ENCODE results near the gene HSD11B2. TPM values are rescaled to one million over a fixed set of nuclear protein-coding genes. Genes with fewer than 3 reads are reported as not detected.

HSD11B2 gene
- total RNA-seq, 1 experiment from 2014 or later: 0.77 TPM

DNA sequence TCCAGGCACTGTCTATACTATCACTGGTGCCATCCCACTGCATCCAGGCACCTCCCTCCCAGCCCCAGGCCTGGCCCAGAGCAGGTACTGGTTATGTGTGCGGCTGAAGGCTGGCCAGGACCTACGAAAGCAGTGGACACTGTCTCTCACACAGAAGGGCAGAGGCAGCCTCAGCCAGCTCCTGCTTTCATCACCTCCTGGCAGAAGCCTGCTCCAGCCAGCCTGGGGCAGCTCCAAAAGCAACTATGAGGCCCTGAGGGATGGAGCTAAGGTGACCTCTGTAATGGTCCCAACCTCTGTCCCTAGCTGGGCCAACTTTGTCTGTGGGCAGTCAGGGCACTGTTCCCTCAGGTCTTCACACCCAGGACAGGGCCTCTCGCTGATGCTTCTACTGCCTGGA lies 18.8 kb downstream of the HSD11B2 start:
- no peak for TF ChIP-seq SIN3A (IDR thresholded peaks at IDR 0.05; ENCODE audit: borderline replicate concordance, insufficient read depth, low read depth, low read length)
- TF ChIP-seq CTCF (IDR thresholded peaks at IDR 0.05): no peak
- no peak for TF ChIP-seq POLR2AphosphoS5 (IDR thresholded peaks at IDR 0.05; ENCODE audit: low read depth, low read length)
- TF ChIP-seq REST (IDR thresholded peaks at IDR 0.05; ENCODE audit: insufficient read depth in 1 of 2, low read depth in 2 of 2, low read length in 1 of 2): no peak
- TF ChIP-seq TCF7L2 (IDR thresholded peaks at IDR 0.05; ENCODE audit: low read depth, low read length): no peak
- ATAC-seq: no peak
- Histone ChIP-seq H3K4me1 (ENCODE audit: control insufficient read depth, insufficient read depth, low read length) (no peaks in the 10 kb centered on the region), H3K36me3 (ENCODE audit: control insufficient read depth, insufficient read depth, low read length) (no peaks in the 10 kb centered on the region), H3K4me3 (ENCODE audit: low read depth in 2 of 2, low read length in 2 of 2) (no peak overlapping the region), H3K27me3 (ENCODE audit: control insufficient read depth, insufficient read depth, low read length) (no peaks in the 10 kb centered on the region), H3K9me3 (ENCODE audit: control insufficient read depth, insufficient read depth, low read depth, low read length) (no peaks in the 10 kb centered on the region), H3K27ac (ENCODE audit: low read length) (no peak overlapping the region)
- in situ Hi-C loops (cut with HindIII; ENCODE audit: low pct_unique_long_range_greater_than_20kb, low sequenced_read_pairs) (no loop called here), intact Hi-C loops (cut with micrococcal nuclease; ENCODE audit: unreplicated experiment) (no loop called here)
- BruUV-seq (replicated peaks): no TSS peak
- DNase-seq (ENCODE audit: low read depth, low spot score): no peak
- CTCF ChIA-PET: no interaction called here
- POLR2A ChIA-PET: no interaction called here

GRCh38 chr16:67451061-67451703 lies 20.3 kb downstream of the HSD11B2 start:
- Histone ChIP-seq H3K4me3 (ENCODE audit: low read depth in 2 of 2, low read length in 2 of 2) (no peak overlapping the region), H3K27ac (ENCODE audit: low read length) (no peak overlapping the region), H3K4me1 (ENCODE audit: control insufficient read depth, insufficient read depth, low read length) (no peaks in the 10 kb centered on the region), H3K36me3 (ENCODE audit: control insufficient read depth, insufficient read depth, low read length) (no peaks in the 10 kb centered on the region), H3K27me3 (ENCODE audit: control insufficient read depth, insufficient read depth, low read length) (no peaks in the 10 kb centered on the region), H3K9me3 (ENCODE audit: control insufficient read depth, insufficient read depth, low read depth, low read length) (no peaks in the 10 kb centered on the region)
- CTCF ChIA-PET: no interaction called here
- in situ Hi-C loops (cut with HindIII; ENCODE audit: low pct_unique_long_range_greater_than_20kb, low sequenced_read_pairs) (no loop called here), intact Hi-C loops (cut with micrococcal nuclease; ENCODE audit: unreplicated experiment) (no loop called here)
- POLR2A ChIA-PET: interaction anchor here (0.7 kb wide), 1 partner anchor 384 kb away, joined by 3 read pairs; no protein-coding TSS in a partner anchor
- TF ChIP-seq SIN3A (IDR thresholded peaks at IDR 0.05; ENCODE audit: borderline replicate concordance, insufficient read depth, low read depth, low read length): no peak
- no peak for TF ChIP-seq CTCF (IDR thresholded peaks at IDR 0.05)
- no peak for TF ChIP-seq POLR2AphosphoS5 (IDR thresholded peaks at IDR 0.05; ENCODE audit: low read depth, low read length)
- TF ChIP-seq REST (IDR thresholded peaks at IDR 0.05; ENCODE audit: insufficient read depth in 1 of 2, low read depth in 2 of 2, low read length in 1 of 2): no peak
- no peak for TF ChIP-seq TCF7L2 (IDR thresholded peaks at IDR 0.05; ENCODE audit: low read depth, low read length)
- ATAC-seq (no peak), DNase-seq (ENCODE audit: low read depth, low spot score) (no peak)
- BruUV-seq (replicated peaks): no TSS peak
